ENCODE data around the gene SIPA1L3. TPM values are rescaled to one million over a fixed set of nuclear protein-coding genes. Genes with fewer than 3 reads are reported as not detected.

SIPA1L3 gene
- total RNA-seq, 2 experiments from 2014 or later = 8.9 to 9.8 TPM

DNA sequence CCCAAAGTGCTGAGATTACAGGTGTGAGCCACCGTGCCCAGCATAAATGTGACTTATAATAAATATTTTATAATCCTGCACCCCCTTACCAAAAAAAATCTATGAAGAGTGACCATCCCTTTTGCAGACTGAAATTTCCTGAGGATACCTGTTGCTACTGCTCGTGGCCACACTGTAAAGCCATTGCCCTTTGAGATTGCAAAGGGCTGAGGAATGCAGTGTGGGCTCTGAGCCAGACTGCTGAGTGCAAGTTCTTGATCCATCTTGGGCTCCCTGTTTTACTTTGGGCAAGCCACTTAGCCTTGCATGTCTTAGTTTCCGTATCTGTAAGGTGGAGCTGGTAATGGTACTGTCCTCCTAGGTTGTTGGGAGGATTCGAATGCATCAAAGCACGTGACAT is 23.4 kb downstream of the SIPA1L3 start:
- intact Hi-C loops (cut with micrococcal nuclease) = no loop called here
- TF ChIP-seq, protein P1, sequence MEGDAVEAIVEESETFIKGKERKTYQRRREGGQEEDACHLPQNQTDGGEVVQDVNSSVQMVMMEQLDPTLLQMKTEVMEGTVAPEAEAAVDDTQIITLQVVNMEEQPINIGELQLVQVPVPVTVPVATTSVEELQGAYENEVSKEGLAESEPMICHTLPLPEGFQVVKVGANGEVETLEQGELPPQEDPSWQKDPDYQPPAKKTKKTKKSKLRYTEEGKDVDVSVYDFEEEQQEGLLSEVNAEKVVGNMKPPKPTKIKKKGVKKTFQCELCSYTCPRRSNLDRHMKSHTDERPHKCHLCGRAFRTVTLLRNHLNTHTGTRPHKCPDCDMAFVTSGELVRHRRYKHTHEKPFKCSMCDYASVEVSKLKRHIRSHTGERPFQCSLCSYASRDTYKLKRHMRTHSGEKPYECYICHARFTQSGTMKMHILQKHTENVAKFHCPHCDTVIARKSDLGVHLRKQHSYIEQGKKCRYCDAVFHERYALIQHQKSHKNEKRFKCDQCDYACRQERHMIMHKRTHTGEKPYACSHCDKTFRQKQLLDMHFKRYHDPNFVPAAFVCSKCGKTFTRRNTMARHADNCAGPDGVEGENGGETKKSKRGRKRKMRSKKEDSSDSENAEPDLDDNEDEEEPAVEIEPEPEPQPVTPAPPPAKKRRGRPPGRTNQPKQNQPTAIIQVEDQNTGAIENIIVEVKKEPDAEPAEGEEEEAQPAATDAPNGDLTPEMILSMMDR (IDR thresholded peaks at IDR 0.05) = no peak
- CTCF ChIA-PET = interaction anchor here (1.0 to 1.3 kb wide), 2 partner anchors 31 to 32 kb away, joined by 3 read pairs; no protein-coding TSS in a partner anchor
- POLR2A ChIA-PET = no interaction called here
- H3K4me3 Mint-ChIP-seq = no peak overlapping the region
- no peak for ATAC-seq
- DNase-seq = no peak
- peaks cover 21% of the 10 kb centered on the region for H3K36me3 Mint-ChIP-seq (ENCODE audit: low read depth)
- no peak overlapping the region for H3K27ac Mint-ChIP-seq
- H3K27me3 Mint-ChIP-seq = no peaks in the 10 kb centered on the region
- H3K9me3 Mint-ChIP-seq = peaks cover 8% of the 10 kb centered on the region
- H3K4me1 Mint-ChIP-seq (ENCODE audit: low read depth) = peaks cover 12% of the 10 kb centered on the region

DNA sequence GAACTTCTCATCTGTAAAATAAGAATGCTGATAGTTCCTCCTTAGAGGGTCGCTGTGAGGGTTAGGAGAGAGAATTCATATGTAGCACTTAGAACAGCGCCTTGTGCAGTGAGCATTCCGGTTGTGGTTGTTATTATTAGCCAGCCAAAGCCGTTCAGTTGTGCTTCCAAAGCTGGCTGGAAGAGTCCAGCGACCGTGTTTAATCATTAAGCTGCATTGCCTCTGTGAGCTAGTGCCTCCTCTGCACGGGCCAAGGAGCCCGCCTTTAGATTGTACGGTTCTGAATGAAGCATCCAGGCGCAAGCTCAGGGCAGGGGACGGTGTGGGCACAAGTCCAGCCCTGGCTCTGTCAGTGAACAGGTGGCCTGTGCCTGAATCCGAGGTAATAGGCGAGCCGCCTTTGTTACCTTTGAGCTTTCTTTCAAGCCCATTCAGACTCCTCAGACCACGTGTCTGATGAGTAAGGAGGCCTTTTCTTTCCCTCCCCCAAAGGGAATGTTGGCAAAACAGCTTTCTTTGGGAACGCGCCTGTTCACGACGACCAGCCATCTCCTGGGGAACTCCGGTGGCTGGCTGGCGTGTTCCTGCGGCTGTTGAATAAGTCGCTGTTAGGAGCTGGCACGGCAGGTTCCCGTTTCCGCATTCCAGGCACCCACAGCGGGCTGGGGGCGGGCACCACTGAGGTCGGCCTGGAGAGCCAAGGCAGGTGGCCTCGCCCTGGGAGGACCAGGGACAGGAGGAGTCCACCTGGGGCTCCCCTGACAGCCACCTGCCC is 25.1 kb downstream of the SIPA1L3 start:
- peaks cover 20% of the 10 kb centered on the region for H3K9me3 Mint-ChIP-seq
- intact Hi-C loops (cut with micrococcal nuclease) = no loop called here
- H3K27me3 Mint-ChIP-seq = no peaks in the 10 kb centered on the region
- H3K36me3 Mint-ChIP-seq (ENCODE audit: low read depth) = peaks cover 29% of the 10 kb centered on the region
- TF ChIP-seq, protein P1 (IDR thresholded peaks at IDR 0.05) = no peak
- H3K4me3 Mint-ChIP-seq = no peak overlapping the region
- CTCF ChIA-PET = interaction anchor here (1.8 kb wide), 1 partner anchor 25 kb away, joined by 4 read pairs; the partner anchor contains the start of gene SIPA1L3
- DNase-seq (no peak), ATAC-seq (peak; percentile 24)
- H3K27ac Mint-ChIP-seq = no peak overlapping the region
- peaks cover 12% of the 10 kb centered on the region for H3K4me1 Mint-ChIP-seq (ENCODE audit: low read depth)
- POLR2A ChIA-PET = interaction anchor here (0.8 to 1.7 kb wide), 3 partner anchors 8 to 71 kb away, joined by 3 to 4 read pairs (median 3); no protein-coding TSS in a partner anchor

DNA sequence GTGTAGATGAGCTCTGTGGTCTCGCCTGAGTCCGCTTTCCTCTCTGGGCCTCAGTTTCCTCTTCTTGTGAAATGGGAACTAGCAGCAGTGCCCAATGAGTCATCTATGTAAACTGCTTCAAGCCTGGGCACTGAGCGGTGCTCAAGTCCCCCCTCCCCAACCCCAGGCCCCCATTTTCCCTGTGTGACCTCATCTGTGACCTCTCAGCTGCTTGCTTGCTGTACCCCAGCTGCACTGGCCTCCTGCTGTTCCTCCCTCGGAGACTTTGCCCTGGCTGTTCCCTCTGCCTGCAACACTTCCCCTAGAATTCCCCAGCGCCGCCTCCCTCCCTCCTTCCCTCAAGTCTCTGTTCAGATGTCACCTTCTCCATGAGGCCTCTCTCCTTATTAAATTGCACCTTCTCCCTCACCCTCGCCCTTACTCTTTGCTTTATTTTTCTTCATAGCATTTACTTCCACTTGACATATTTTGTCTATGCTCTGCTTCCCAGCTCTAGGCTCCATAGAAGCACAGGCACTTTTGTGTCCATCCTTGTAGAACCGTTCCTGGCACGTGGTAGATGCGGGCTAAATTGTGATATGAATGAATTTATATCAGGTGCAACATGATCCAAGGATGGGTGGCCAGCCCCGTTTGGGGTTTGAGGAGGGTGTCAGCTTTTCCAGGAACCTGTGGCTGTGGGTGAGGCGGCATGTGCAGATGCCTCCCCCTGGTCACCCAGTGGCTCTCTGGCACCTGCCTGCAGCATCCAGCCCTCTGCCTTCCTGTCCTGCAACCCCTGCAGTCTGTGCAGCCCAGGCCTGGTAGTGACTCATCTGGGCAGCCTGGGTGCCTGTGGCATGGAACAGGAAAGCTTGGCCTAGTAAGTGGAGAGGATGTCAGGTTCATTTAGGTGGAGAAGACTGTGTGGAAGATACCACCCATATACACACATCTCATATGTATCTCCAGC is 26.3 kb downstream of the SIPA1L3 start:
- Mint-ChIP-seq H3K36me3 (ENCODE audit: low read depth) (peaks cover 32% of the 10 kb centered on the region), H3K4me1 (ENCODE audit: low read depth) (peaks cover 16% of the 10 kb centered on the region), H3K9me3 (peaks cover 20% of the 10 kb centered on the region), H3K27me3 (no peaks in the 10 kb centered on the region), H3K4me3 (no peak overlapping the region), H3K27ac (no peak overlapping the region)
- DNase-seq (no peak), ATAC-seq (no peak)
- POLR2A ChIA-PET = interaction anchor here (0.7 to 1.7 kb wide), 3 partner anchors 26 to 236 kb away, joined by 3 to 4 read pairs (median 4); partner anchors contain the start of genes SIPA1L3 and WDR87
- TF ChIP-seq, protein P1 (IDR thresholded peaks at IDR 0.05) = no peak
- intact Hi-C loops (cut with micrococcal nuclease) = no loop called here
- CTCF ChIA-PET = interaction anchor here (1.5 kb wide), 1 partner anchor 12 kb away, joined by 3 read pairs; no protein-coding TSS in a partner anchor

DNA sequence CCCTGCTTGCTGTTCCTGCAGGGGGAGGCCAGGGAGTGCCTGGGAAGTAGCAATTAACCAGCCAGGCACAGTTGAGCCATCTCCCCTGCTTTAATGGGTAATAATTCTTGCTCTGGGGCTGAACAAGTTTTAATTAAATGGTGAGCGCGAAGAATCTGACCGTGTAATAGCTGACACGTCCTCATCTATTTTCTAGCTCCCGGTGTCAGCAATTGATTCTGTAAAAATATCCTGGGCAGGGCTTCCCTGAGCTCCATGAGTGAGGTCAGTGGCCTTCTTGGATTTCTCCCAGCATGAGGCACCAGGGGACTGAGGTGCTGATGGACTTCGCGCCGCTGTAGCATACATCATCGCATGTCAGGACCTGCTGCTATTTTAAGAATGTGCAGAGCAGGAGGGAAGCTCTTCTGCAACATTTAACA is 26.9 kb downstream of the SIPA1L3 start:
- no peak for ATAC-seq
- TF ChIP-seq, protein P1 (IDR thresholded peaks at IDR 0.05) = no peak
- POLR2A ChIA-PET = interaction anchor here (0.7 to 1.3 kb wide), 2 partner anchors 27 to 237 kb away, joined by 3 to 4 read pairs; partner anchors contain the start of genes SIPA1L3 and WDR87
- Mint-ChIP-seq H3K9me3 (peaks cover 20% of the 10 kb centered on the region), H3K4me1 (ENCODE audit: low read depth) (peaks cover 15% of the 10 kb centered on the region), H3K27me3 (no peaks in the 10 kb centered on the region), H3K27ac (no peak overlapping the region), H3K36me3 (ENCODE audit: low read depth) (peaks cover 32% of the 10 kb centered on the region), H3K4me3 (no peak overlapping the region)
- DNase-seq = no peak
- CTCF ChIA-PET = interaction anchor here (1.5 kb wide), 1 partner anchor 13 kb away, joined by 3 read pairs; no protein-coding TSS in a partner anchor
- intact Hi-C loops (cut with micrococcal nuclease) = no loop called here

Measured in activated CD8-positive, alpha-beta T cell treated with anti-CD3 and anti-CD28 coated beads for 36 hours (primary cell).